Mesothelial cell of epicardium (in vitro differentiated cells): ENCODE data around the gene ICAM2. TPM values are rescaled to one million over a fixed set of nuclear protein-coding genes. Genes with fewer than 3 reads are reported as not detected.

ENCODE experiments used
- DNase-seq, 2 experiments: peaks; one replicate each; pipeline ENCODE4 v3.0.0; 2021; ENCODE audit warnings: low spot score in 2 of 2; ENCODE audit not compliant: unreplicated experiment in 2 of 2
- H3K27ac Mint-ChIP-seq: 2 replicates; pipeline ENCODE4 v1.8.0; 2021; ENCODE audit warnings: mixed read lengths
- H3K27me3 Mint-ChIP-seq: 2 replicates; pipeline ENCODE4 v1.8.0; 2021; ENCODE audit warnings: low read depth, mixed read lengths
- H3K36me3 Mint-ChIP-seq: 2 replicates; pipeline ENCODE4 v1.8.0; 2021; ENCODE audit warnings: mixed read lengths
- H3K4me1 Mint-ChIP-seq: 2 replicates; pipeline ENCODE4 v1.8.0; 2021; ENCODE audit warnings: mixed read lengths
- H3K4me3 Mint-ChIP-seq: 2 replicates; pipeline ENCODE4 v1.8.0; 2021; ENCODE audit warnings: mild to moderate bottlenecking, moderate library complexity, mixed read lengths
- H3K9me3 Mint-ChIP-seq: 2 replicates; pipeline ENCODE4 v1.8.0; 2021; ENCODE audit warnings: mixed read lengths
- total RNA-seq: library from RNA; stranded (reverse); gene quantifications from 3 replicates; pipeline ENCODE4 v1.2.1, GENCODE V29; 2021
- TF ChIP-seq, protein P1 (sequence below): fragments of 200-600 bp; sonication (generic); IDR thresholded peaks from one replicate; pipeline ENCODE4 v1.5.0; 2021; ENCODE audit warnings: antibody characterized with exemption; ENCODE audit not compliant: unreplicated experiment

The ICAM2 gene
- total RNA-seq, 1 donor from 2014 or later: 0.22 TPM

- no peak overlapping the region for H3K27ac Mint-ChIP-seq
- peaks cover 11% of the 10 kb centered on the region for H3K27me3 Mint-ChIP-seq
- no peak overlapping the region for H3K4me3 Mint-ChIP-seq
- TF ChIP-seq, protein P1, sequence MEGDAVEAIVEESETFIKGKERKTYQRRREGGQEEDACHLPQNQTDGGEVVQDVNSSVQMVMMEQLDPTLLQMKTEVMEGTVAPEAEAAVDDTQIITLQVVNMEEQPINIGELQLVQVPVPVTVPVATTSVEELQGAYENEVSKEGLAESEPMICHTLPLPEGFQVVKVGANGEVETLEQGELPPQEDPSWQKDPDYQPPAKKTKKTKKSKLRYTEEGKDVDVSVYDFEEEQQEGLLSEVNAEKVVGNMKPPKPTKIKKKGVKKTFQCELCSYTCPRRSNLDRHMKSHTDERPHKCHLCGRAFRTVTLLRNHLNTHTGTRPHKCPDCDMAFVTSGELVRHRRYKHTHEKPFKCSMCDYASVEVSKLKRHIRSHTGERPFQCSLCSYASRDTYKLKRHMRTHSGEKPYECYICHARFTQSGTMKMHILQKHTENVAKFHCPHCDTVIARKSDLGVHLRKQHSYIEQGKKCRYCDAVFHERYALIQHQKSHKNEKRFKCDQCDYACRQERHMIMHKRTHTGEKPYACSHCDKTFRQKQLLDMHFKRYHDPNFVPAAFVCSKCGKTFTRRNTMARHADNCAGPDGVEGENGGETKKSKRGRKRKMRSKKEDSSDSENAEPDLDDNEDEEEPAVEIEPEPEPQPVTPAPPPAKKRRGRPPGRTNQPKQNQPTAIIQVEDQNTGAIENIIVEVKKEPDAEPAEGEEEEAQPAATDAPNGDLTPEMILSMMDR: no peak
- no peak for DNase-seq
- H3K4me1 Mint-ChIP-seq: no peaks in the 10 kb centered on the region
- no peaks in the 10 kb centered on the region for H3K36me3 Mint-ChIP-seq
- H3K9me3 Mint-ChIP-seq: no peaks in the 10 kb centered on the region
Measured at GRCh38 chr17:63973247-63973646, 47.2 kb downstream of the ICAM2 start.

DNA sequence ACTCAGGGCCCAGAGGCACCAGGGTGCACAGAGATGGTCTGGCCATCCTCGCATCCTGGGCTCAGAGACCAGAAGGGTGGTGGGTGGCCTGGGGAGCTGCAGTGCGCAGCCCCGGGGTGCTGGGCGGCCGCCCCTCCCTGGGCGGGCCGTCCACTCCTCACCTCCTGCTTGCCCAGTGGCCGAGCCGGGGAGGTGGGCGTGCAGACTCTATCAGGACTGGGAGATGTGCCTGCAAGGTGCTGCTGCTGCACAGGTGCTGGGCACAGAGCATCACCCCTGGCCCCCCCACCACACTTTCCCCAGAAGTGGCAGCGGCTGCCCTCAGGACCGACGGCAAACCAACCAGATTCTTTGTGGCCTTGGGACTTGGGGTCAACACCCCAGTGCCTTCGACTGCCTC lies 47.6 kb downstream of the ICAM2 start, which contains the start of gene SCN4A:
Gene SCN4A, minus strand, starts transcription at position 123 of the 400 bp plus-strand sequence. Its CDS starts 77 bp downstream, at position 46.
- Mint-ChIP-seq H3K27ac (no peak within 1 kb of the TSS), H3K4me1 (no peaks in the 10 kb centered on the region), H3K9me3 (no peaks in the 10 kb centered on the region), H3K4me3 (no peak within 1 kb of the TSS), H3K36me3 (no peaks in the 10 kb centered on the region), H3K27me3 (peaks cover 14% of the 10 kb centered on the region)
- DNase-seq: no peak
- TF ChIP-seq, protein P1: no peak

DNA sequence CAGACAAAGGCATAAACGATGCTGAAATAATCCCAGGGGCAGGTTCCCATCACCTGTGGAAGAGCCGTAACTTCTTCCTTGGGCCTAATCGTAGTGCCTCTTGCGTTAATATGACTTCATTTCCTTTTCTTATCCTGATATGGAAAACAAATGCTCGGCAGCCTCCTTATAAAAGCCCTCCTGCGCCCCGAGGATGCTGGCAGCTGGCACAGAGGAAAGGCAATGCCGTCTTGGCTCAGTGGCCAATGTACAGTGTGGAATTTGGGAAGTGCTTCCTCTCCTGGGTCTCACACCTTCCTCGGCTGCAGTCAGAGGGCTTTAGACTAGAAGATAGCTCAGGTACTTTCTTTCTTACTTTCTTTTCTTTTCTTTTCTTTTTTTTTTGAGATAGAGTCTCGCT lies 51.2 kb downstream of the ICAM2 start:
- no peak overlapping the region for H3K4me3 Mint-ChIP-seq
- peaks cover 17% of the 10 kb centered on the region for H3K27me3 Mint-ChIP-seq
- H3K4me1 Mint-ChIP-seq: no peaks in the 10 kb centered on the region
- H3K36me3 Mint-ChIP-seq: no peaks in the 10 kb centered on the region
- H3K9me3 Mint-ChIP-seq: no peaks in the 10 kb centered on the region
- TF ChIP-seq, protein P1: no peak
- H3K27ac Mint-ChIP-seq: no peak overlapping the region
- DNase-seq: no peak

GRCh38 chr17:63967953-63968352 lies 52.5 kb downstream of the ICAM2 start:
- Mint-ChIP-seq H3K9me3 (no peaks in the 10 kb centered on the region), H3K36me3 (no peaks in the 10 kb centered on the region), H3K27ac (no peak overlapping the region), H3K27me3 (peaks cover 18% of the 10 kb centered on the region), H3K4me3 (no peak overlapping the region), H3K4me1 (no peaks in the 10 kb centered on the region)
- DNase-seq: no peak
- TF ChIP-seq, protein P1: no peak

DNA sequence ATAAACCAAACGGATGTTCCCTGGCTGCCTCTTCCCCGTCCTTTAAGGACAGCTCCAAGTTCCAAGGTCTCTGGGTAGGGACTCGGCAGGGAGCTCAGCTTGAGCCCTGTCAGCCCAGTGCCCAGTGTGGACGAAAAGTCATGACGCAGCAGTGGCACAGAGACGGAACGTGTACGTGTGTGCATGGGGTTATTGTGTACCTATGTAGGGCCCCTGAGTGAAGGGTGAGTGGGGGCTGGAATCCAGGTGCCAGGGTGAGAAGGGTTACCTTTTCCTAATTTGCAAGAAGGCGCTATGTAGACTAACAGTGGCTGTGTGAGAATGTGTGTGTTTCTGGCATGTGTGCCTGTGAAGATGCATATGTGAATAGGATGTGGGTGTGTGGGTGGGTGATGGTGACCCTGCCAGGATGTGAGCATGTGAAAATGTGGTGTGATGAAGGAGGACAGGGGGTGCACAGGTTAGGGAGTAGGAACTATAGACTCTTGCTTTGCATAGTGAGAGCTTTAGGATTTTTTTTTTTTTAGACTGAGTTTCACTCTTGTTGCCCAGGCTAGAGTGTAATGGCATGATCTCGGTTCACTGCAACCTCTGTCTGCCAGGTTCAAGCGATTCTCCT lies 53.7 kb downstream of the ICAM2 start:
- no peaks in the 10 kb centered on the region for H3K4me1 Mint-ChIP-seq
- peaks cover 26% of the 10 kb centered on the region for H3K27me3 Mint-ChIP-seq
- TF ChIP-seq, protein P1: no peak
- H3K9me3 Mint-ChIP-seq: no peaks in the 10 kb centered on the region
- H3K36me3 Mint-ChIP-seq: no peaks in the 10 kb centered on the region
- no peak for DNase-seq
- no peak overlapping the region for H3K4me3 Mint-ChIP-seq
- no peak overlapping the region for H3K27ac Mint-ChIP-seq
